ENCODE results near the gene PDE6A. TPM values are rescaled to one million over a fixed set of nuclear protein-coding genes. Genes with fewer than 3 reads are reported as not detected.

PDE6A gene
- total RNA-seq, 2 experiments from 2014 or later, result not detected

GRCh38 chr5:149839761-149840160, 104.8 kb downstream of the PDE6A start:
- Histone ChIP-seq H3K36me3 (ENCODE audit: insufficient read depth, low read length) (peaks cover 29% of the 10 kb centered on the region; the same call in 1 of the 2 replicates), H3K27ac (ENCODE audit: low read depth, low read length, poor library complexity, severe bottlenecking) (no peak overlapping the region), H3K9me2 (ENCODE audit: insufficient read depth, low read length) (no peaks in the 10 kb centered on the region), H3K79me2 (ENCODE audit: insufficient read depth, low read depth, low read length) (no peaks in the 10 kb centered on the region), H4K20me1 (ENCODE audit: insufficient read depth, low read length) (no peaks in the 10 kb centered on the region), H3K4me1 (ENCODE audit: insufficient read depth, low read length, poor library complexity, severe bottlenecking) (no peaks in the 10 kb centered on the region), H3K9me3 (ENCODE audit: low read length) (no peaks in the 10 kb centered on the region), H3K4me2 (ENCODE audit: low read length) (no peak overlapping the region), H2AFZ (ENCODE audit: low read length) (no peak overlapping the region), H3K4me3 (ENCODE audit: low read depth, low read length, poor library complexity, severe bottlenecking) (no peak overlapping the region)
- no peak for DNase-seq (ENCODE audit: low spot score)
- POLR2A ChIA-PET, result no interaction called here
- no TSS peak for BruUV-seq (replicated peaks)
- CTCF ChIA-PET (ENCODE audit: unreplicated experiment), result no interaction called here
- no peak for TF ChIP-seq EZH2phosphoT487 (IDR thresholded peaks at IDR 0.05; ENCODE audit: borderline replicate concordance, low read depth, low read length)
- no peak for TF ChIP-seq CTCF (conservative IDR thresholded peaks at IDR 0.05; ENCODE audit: low read length)
- intact Hi-C loops (cut with micrococcal nuclease; ENCODE audit: unreplicated experiment), result loop anchor here (10.0 kb wide), 1 partner anchor 125 kb away; the partner anchor contains the start of gene SLC26A2

GRCh38 chr5:149838881-149839739, 105.5 kb downstream of the PDE6A start:
- Histone ChIP-seq H3K9me2 (ENCODE audit: insufficient read depth, low read length) (no peaks in the 10 kb centered on the region), H3K27ac (ENCODE audit: low read depth, low read length, poor library complexity, severe bottlenecking) (no peak overlapping the region), H3K36me3 (ENCODE audit: insufficient read depth, low read length) (peaks cover 25% of the 10 kb centered on the region; the same call in 1 of the 2 replicates), H3K4me2 (ENCODE audit: low read length) (no peak overlapping the region), H3K79me2 (ENCODE audit: insufficient read depth, low read depth, low read length) (no peaks in the 10 kb centered on the region), H3K4me3 (ENCODE audit: low read depth, low read length, poor library complexity, severe bottlenecking) (no peak overlapping the region), H4K20me1 (ENCODE audit: insufficient read depth, low read length) (no peaks in the 10 kb centered on the region), H3K9me3 (ENCODE audit: low read length) (no peaks in the 10 kb centered on the region), H2AFZ (ENCODE audit: low read length) (no peak overlapping the region), H3K4me1 (ENCODE audit: insufficient read depth, low read length, poor library complexity, severe bottlenecking) (no peaks in the 10 kb centered on the region)
- no peak for TF ChIP-seq EZH2phosphoT487 (IDR thresholded peaks at IDR 0.05; ENCODE audit: borderline replicate concordance, low read depth, low read length)
- TF ChIP-seq CTCF (conservative IDR thresholded peaks at IDR 0.05; ENCODE audit: low read length), result no peak
- BruUV-seq (replicated peaks), result no TSS peak
- intact Hi-C loops (cut with micrococcal nuclease; ENCODE audit: unreplicated experiment), result loop anchor here (10.0 kb wide), 1 partner anchor 126 kb away; the partner anchor contains the start of gene SLC26A2
- CTCF ChIA-PET (ENCODE audit: unreplicated experiment), result interaction anchor here (0.8 kb wide), 1 partner anchor 237 kb away, joined by 3 read pairs; no protein-coding TSS in a partner anchor
- no peak for DNase-seq (ENCODE audit: low spot score)
- POLR2A ChIA-PET, result interaction anchor here (0.6 to 0.8 kb wide), 2 partner anchors 238 to 262 kb away, joined by 3 to 4 read pairs; no protein-coding TSS in a partner anchor

Measured in OCI-LY7 (cell line).